GM23338 (cell line): Measurements from ENCODE around the gene DNASE1. TPM values are rescaled to one million over a fixed set of nuclear protein-coding genes. Genes with fewer than 3 reads are reported as not detected.

Source experiments
- ATAC-seq: fragments of 200-7000 bp; cut with Tn5 transposase; 3 replicates; pipeline ENCODE4 v1.9.1; 2020
- DNase-seq: peaks from one replicate; pipeline ENCODE4 v3.0.0-alpha.2; 2015; ENCODE audit warnings: low spot score
- H2AFZ ChIP-seq: fragments of 200-600 bp; sonication (generic); 2 replicates; pipeline ENCODE4 v1.8.0; 2016; ENCODE audit warnings: antibody characterized with exemption, mild to moderate bottlenecking, moderate library complexity
- H3F3A ChIP-seq: fragments of 200-600 bp; sonication (generic); replicated peaks from 2 replicates; pipeline ENCODE4 v1.8.0; 2017; ENCODE audit warnings: antibody characterized with exemption, mixed run types, low read depth
- H3K27ac ChIP-seq: fragments of 200-600 bp; sonication (generic); 2 replicates; pipeline ENCODE4 v1.6.1; 2016; ENCODE audit warnings: low read depth
- H3K27me3 ChIP-seq: fragments of 200-600 bp; sonication (generic); 2 replicates; pipeline ENCODE4 v1.8.0; 2016; ENCODE audit warnings: mild to moderate bottlenecking, mixed run types, moderate library complexity; ENCODE audit not compliant: insufficient read depth
- H3K36me3 ChIP-seq: fragments of 200-600 bp; sonication (generic); 2 replicates; pipeline ENCODE4 v1.8.0; 2016; ENCODE audit warnings: mild to moderate bottlenecking; ENCODE audit not compliant: insufficient read depth
- H3K4me1 ChIP-seq: fragments of 200-600 bp; sonication (generic); 2 replicates; pipeline ENCODE4 v1.8.0; 2016; ENCODE audit warnings: mild to moderate bottlenecking, moderate library complexity; ENCODE audit not compliant: insufficient read depth
- H3K4me2 ChIP-seq: fragments of 200-600 bp; sonication (generic); 2 replicates; pipeline ENCODE4 v1.7.1; 2017; ENCODE audit warnings: mixed run types
- H3K4me3 ChIP-seq: fragments of 200-600 bp; sonication (generic); 2 replicates; pipeline ENCODE4 v1.6.1; 2016; ENCODE audit warnings: mixed run types
- H3K79me2 ChIP-seq: fragments of 200-600 bp; sonication (generic); replicated peaks from 2 replicates; pipeline ENCODE4 v1.8.0; 2017; ENCODE audit warnings: mild to moderate bottlenecking; ENCODE audit not compliant: insufficient read depth
- H3K9me2 ChIP-seq: fragments of 200-600 bp; sonication (generic); 2 replicates; pipeline ENCODE4 v1.8.0; 2017; ENCODE audit not compliant: insufficient read depth
- H4K20me1 ChIP-seq: fragments of 200-600 bp; sonication (generic); replicated peaks from 2 replicates; pipeline ENCODE4 v1.8.0; 2017; ENCODE audit warnings: mild to moderate bottlenecking; ENCODE audit not compliant: insufficient read depth
- H3K27ac Mint-ChIP-seq: 2 replicates; pipeline ENCODE4 v1.8.0; 2020; ENCODE audit warnings: inconsistent platforms, mild to moderate bottlenecking, moderate library complexity, mixed read lengths
- H3K27me3 Mint-ChIP-seq: 3 replicates; pipeline ENCODE4 v1.8.0; 2022; ENCODE audit warnings: low read depth, mild to moderate bottlenecking, moderate library complexity, mixed read lengths, inconsistent platforms; ENCODE audit not compliant: insufficient read depth, poor library complexity
- H3K36me3 Mint-ChIP-seq: 3 replicates; pipeline ENCODE4 v1.8.0; 2021; ENCODE audit warnings: low read depth, mild to moderate bottlenecking, inconsistent platforms, moderate library complexity, mixed read lengths
- H3K4me1 Mint-ChIP-seq: 3 replicates; pipeline ENCODE4 v1.8.0; 2020; ENCODE audit warnings: mild to moderate bottlenecking, inconsistent platforms, mixed read lengths
- H3K4me3 Mint-ChIP-seq: 3 replicates; pipeline ENCODE4 v1.8.0; 2021; ENCODE audit warnings: moderate library complexity, mild to moderate bottlenecking, inconsistent platforms, mixed read lengths
- H3K9me3 Mint-ChIP-seq: 3 replicates; pipeline ENCODE4 v1.8.0; 2020; ENCODE audit warnings: moderate library complexity, mild to moderate bottlenecking, inconsistent platforms, mixed read lengths
- ETS1 ChIP-seq: IDR thresholded peaks from 2 replicates; pipeline ENCODE4 v1.6.1; 2016; ENCODE audit warnings: antibody characterized with exemption
- EZH2 ChIP-seq: fragments of 200-600 bp; sonication (generic); IDR thresholded peaks from one replicate; pipeline ENCODE4 v1.8.0; 2017; ENCODE audit warnings: antibody characterized with exemption, mild to moderate bottlenecking, low read depth; ENCODE audit not compliant: unreplicated experiment
- EZH2phosphoT487 ChIP-seq: fragments of 200-600 bp; sonication (generic); IDR thresholded peaks from one replicate; pipeline ENCODE4 v1.8.1; 2018; ENCODE audit warnings: antibody characterized with exemption; ENCODE audit not compliant: unreplicated experiment
- NANOG ChIP-seq: IDR thresholded peaks from 2 replicates; pipeline ENCODE4 v1.6.1; 2016; ENCODE audit warnings: antibody characterized with exemption, borderline replicate concordance
- POLR2AphosphoS5 ChIP-seq: IDR thresholded peaks from 2 replicates; pipeline ENCODE4 v1.6.1; 2016; ENCODE audit warnings: antibody characterized with exemption, low read depth
- ZNF462 ChIP-seq: fragments of 250-450 bp; sonication (Bioruptor Pico); IDR thresholded peaks from 2 replicates; pipeline ENCODE4 v1.5.0; 2020; ENCODE audit warnings: mild to moderate bottlenecking, moderate library complexity
- polyA plus RNA-seq: library from polyadenylated mRNA; unstranded; fragments of >200 nt; fragmentation: Nextera tagmentation; extraction: Ambion mirVana; gene quantifications from 2 replicates; pipeline ENCODE4 v1.2.1, GENCODE V29; 2016
- total RNA-seq: library from RNA; depleted of rRNA; stranded (reverse); fragments of >200 nt; shearing (Covaris generic); gene quantifications from 2 replicates; pipeline ENCODE4 v1.2.3, GENCODE V29; 2014; rRNA removed

Gene DNASE1
- total and polyA plus RNA-seq, 2 experiments from 2014 or later, result 7.9 to 23.0 TPM

- no peak for TF ChIP-seq EZH2phosphoT487
- no peak for TF ChIP-seq POLR2AphosphoS5
- no peak for TF ChIP-seq NANOG
- no peak for TF ChIP-seq EZH2
- TF ChIP-seq ETS1, result no peak
- TF ChIP-seq ZNF462 (CRISPR knock-in tag), result no peak
- H3K79me2 ChIP-seq, result peaks cover 98% of the 10 kb centered on the region
Observed at GRCh38 chr16:3706253-3707012, 51.9 kb downstream of the DNASE1 start.

More at GRCh38 chr16:3706253-3707012, 51.9 kb downstream of the DNASE1 start:
- Histone ChIP-seq H4K20me1 (peaks cover 43% of the 10 kb centered on the region), H3K4me2 (no peak overlapping the region), H3K27ac (no peak overlapping the region), H3K4me3 (no peak overlapping the region), H3F3A (no peaks in the 10 kb centered on the region), H2AFZ (no peak overlapping the region), H3K36me3 (peaks cover 4% of the 10 kb centered on the region; the same call in 1 of the 2 replicates), H3K27me3 (no peaks in the 10 kb centered on the region), H3K4me1 (no peaks in the 10 kb centered on the region; the same call in 1 of the 2 replicates), H3K9me2 (no peaks in the 10 kb centered on the region)
- peaks cover 39% of the 10 kb centered on the region; the same call in 2 of the 3 replicates for H3K36me3 Mint-ChIP-seq
- no peaks in the 10 kb centered on the region for H3K9me3 Mint-ChIP-seq
- ATAC-seq (no peak; the same call in 2 of the 3 replicates), DNase-seq (no peak)
- no peak overlapping the region for H3K4me3 Mint-ChIP-seq
- peaks cover 5% of the 10 kb centered on the region for H3K27me3 Mint-ChIP-seq
- no peak overlapping the region for H3K27ac Mint-ChIP-seq
- H3K4me1 Mint-ChIP-seq, result no peaks in the 10 kb centered on the region

Other genes starting within 250 kb of the DNASE1 start
- gene ZNF597, start 211.2 kb upstream of the DNASE1 start, total RNA-seq, result 2.4 and 3.8 TPM in 2 replicates
- gene ZNF597, start 211.2 kb upstream of the DNASE1 start, polyA plus RNA-seq, result 0.87 and 1.2 TPM in 2 replicates
- gene NAA60, start 211.0 kb upstream of the DNASE1 start, total RNA-seq, result 32.4 and 42.6 TPM in 2 replicates
- 36.5 and 40.3 TPM in 2 replicates for gene NAA60, start 211.0 kb upstream of the DNASE1 start, polyA plus RNA-seq
- not detected in 2 replicates for gene C16orf90, start 159.2 kb upstream of the DNASE1 start, total RNA-seq
- gene C16orf90, start 159.2 kb upstream of the DNASE1 start, polyA plus RNA-seq, result not detected in 2 replicates
- 3.8 and 7.8 TPM in 2 replicates for gene CLUAP1, start 153.7 kb upstream of the DNASE1 start, total RNA-seq
- 10.9 and 11.3 TPM in 2 replicates for gene CLUAP1, start 153.7 kb upstream of the DNASE1 start, polyA plus RNA-seq
- gene NLRC3, start 77.3 kb upstream of the DNASE1 start, total RNA-seq, result 0.49 and 0.82 TPM in 2 replicates
- gene NLRC3, start 77.3 kb upstream of the DNASE1 start, polyA plus RNA-seq, result 0.11 and 0.28 TPM in 2 replicates
- gene SLX4, start 43.1 kb upstream of the DNASE1 start, total RNA-seq, result 12.6 and 15.2 TPM in 2 replicates
- 2.9 and 3.0 TPM in 2 replicates for gene SLX4, start 43.1 kb upstream of the DNASE1 start, polyA plus RNA-seq
- gene TRAP1, start 62.8 kb downstream of the DNASE1 start, total RNA-seq, result 207 and 228 TPM in 2 replicates
- gene TRAP1, start 62.8 kb downstream of the DNASE1 start, polyA plus RNA-seq, result 143 and 154 TPM in 2 replicates
- 42.7 and 54.8 TPM in 2 replicates for gene CREBBP, start 226.0 kb downstream of the DNASE1 start, total RNA-seq
- 36.9 and 38.1 TPM in 2 replicates for gene CREBBP, start 226.0 kb downstream of the DNASE1 start, polyA plus RNA-seq